ENCODE results near the gene NACA2.
A peak's percentile ranks its signal among the peaks of the same experiment; 100 is the strongest.
"Not testable (repeated sequence)": the region's sequence is repeated elsewhere in the genome, so short reads cannot be mapped to it uniquely, and the experiment has no call there.

Gene NACA2

GRCh38 chr17:61560071-61560470 lies 30.9 kb downstream of the NACA2 start:
- no peak overlapping the region for H3K27ac ChIP-seq
- no peak for TF ChIP-seq CTCF (conservative IDR thresholded peaks at IDR 0.05)
- TF ChIP-seq ZFX (IDR thresholded peaks at IDR 0.05): no peak

GRCh38 chr17:61556224-61557188 lies 34.5 kb downstream of the NACA2 start:
- no peak overlapping the region for H3K27ac ChIP-seq
- no peak for TF ChIP-seq CTCF (conservative IDR thresholded peaks at IDR 0.05)
- no peak for TF ChIP-seq ZFX (IDR thresholded peaks at IDR 0.05)

- H3K27ac ChIP-seq: no peak overlapping the region
- TF ChIP-seq CTCF (conservative IDR thresholded peaks at IDR 0.05) (no peak), ZFX (IDR thresholded peaks at IDR 0.05) (no peak)
Observed at GRCh38 chr17:61555127-61555566, 35.9 kb downstream of the NACA2 start.

- TF ChIP-seq ZFX (IDR thresholded peaks at IDR 0.05): no peak
- no peak overlapping the region for H3K27ac ChIP-seq
Observed at GRCh38 chr17:61554209-61554608, 36.8 kb downstream of the NACA2 start.

- not testable (repeated sequence) for H3K27ac ChIP-seq
Observed at GRCh38 chr17:61552560-61552959, 38.5 kb downstream of the NACA2 start.

- no peak for TF ChIP-seq ZFX (IDR thresholded peaks at IDR 0.05)
- peak; percentile 88 for TF ChIP-seq CTCF (conservative IDR thresholded peaks at IDR 0.05)
- no peak overlapping the region for H3K27ac ChIP-seq
Observed at GRCh38 chr17:61551255-61551742, 39.7 kb downstream of the NACA2 start.

GRCh38 chr17:61547113-61547512 lies 43.9 kb downstream of the NACA2 start:
- TF ChIP-seq CTCF (conservative IDR thresholded peaks at IDR 0.05): no peak
- no peak for TF ChIP-seq ZFX (IDR thresholded peaks at IDR 0.05)
- no peak overlapping the region for H3K27ac ChIP-seq

GRCh38 chr17:61545335-61545938 lies 45.6 kb downstream of the NACA2 start:
- no peak for TF ChIP-seq ZFX (IDR thresholded peaks at IDR 0.05)
- TF ChIP-seq CTCF (conservative IDR thresholded peaks at IDR 0.05): no peak
- H3K27ac ChIP-seq: no peak overlapping the region

All from C4-2B (cell line).